Ascending aorta (tissue), 2 donors: Measurements from ENCODE around the gene DUS1L. TPM values are rescaled to one million over a fixed set of nuclear protein-coding genes. Genes with fewer than 3 reads are reported as not detected.

Experiments
- DNase-seq, 2 donors: peaks; one replicate each; pipeline ENCODE4 v3.0.0-alpha.2; 2019; ENCODE audit warnings: low spot score in 2 of 2
- H3K27ac ChIP-seq, 2 donors: fragments of 200-600 bp; sonication (generic); one replicate each; pipeline ENCODE4 v1.5.1; 2016 to 2017; ENCODE audit warnings: mild to moderate bottlenecking in 1 of 2
- H3K27me3 ChIP-seq: fragments of 200-600 bp; sonication (generic); one replicate; pipeline ENCODE4 v1.5.1; 2017
- H3K36me3 ChIP-seq, 2 donors: fragments of 200-600 bp; sonication (generic); one replicate each; pipeline ENCODE4 v1.5.1; 2016
- H3K4me1 ChIP-seq, 2 donors: fragments of 200-600 bp; sonication (generic); one replicate each; pipeline ENCODE4 v1.5.1; 2016 to 2017; ENCODE audit warnings: mild to moderate bottlenecking in 1 of 2
- H3K4me3 ChIP-seq, 2 donors: fragments of 200-600 bp; sonication (generic); one replicate each; pipeline ENCODE4 v1.5.1; 2016 to 2017; ENCODE audit warnings: mild to moderate bottlenecking in 1 of 2
- H3K9me3 ChIP-seq, 2 donors: fragments of 200-600 bp; sonication (generic); one replicate each; pipeline ENCODE4 v1.5.1; 2016
- intact Hi-C: fragments of 100-400 bp; cut with DNase I; formaldehyde crosslinking; loops from one replicate; pipeline ENCODE4 v1.15.1; 2023
- total RNA-seq: library from RNA; depleted of rRNA; stranded (reverse); fragments of >200 nt; gene quantifications from one replicate; pipeline ENCODE4 v1.1.0, GENCODE V29; 2016
- TF ChIP-seq, protein P1 (sequence below), 3 experiments: fragments of 200-600 bp in 2 of 3; fragments of 450-650 bp in 1 of 3; sonication (generic) in 2 of 3; IDR thresholded peaks; one replicate each; pipeline ENCODE4 v1.5.1; 2016 to 2019; ENCODE audit warnings: antibody characterized with exemption in 3 of 3, mild to moderate bottlenecking in 1 of 3, moderate library complexity in 1 of 3

Gene DUS1L
- total RNA-seq, 1 donor from 2014 or later, result 111 TPM

DNA sequence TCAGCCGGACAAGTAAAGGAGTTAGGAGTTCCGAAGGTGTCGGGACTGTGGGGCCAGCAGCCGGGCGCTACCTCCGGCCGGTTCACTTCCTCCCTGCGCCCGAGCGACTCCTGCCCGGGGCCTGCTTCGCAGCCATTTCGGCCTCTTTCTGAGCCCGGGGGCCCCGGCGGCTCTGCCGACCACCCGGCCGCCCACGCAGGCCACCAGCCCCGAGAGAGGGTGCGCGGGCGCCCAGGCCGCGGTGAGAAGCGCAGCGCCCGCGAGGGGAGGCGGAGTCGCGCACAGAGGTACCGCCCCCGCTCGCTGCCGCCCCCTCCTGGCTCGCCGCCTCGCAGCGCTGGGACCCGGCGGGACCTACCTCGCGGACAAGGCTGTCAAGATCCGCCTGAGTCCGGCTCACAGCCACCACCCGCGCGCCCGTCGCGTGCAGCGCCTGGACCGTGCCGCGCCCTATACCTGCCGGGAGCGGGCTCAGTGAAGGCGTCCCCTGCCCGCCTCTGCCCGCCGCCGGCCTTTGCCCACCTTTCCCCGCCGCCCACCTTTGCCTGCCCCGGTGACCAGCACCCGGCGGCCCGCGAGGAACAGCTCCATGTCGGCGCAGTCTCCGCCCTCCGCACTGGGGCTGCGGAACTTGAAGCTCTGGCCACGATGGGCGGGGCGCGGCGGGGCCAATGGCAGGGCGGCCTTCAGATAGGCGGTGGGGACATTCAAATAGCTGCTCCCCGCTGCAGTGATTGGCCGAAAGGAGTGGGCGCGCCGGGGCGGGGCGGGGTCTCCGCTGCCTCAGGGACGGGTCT lies 28.3 kb downstream of the DUS1L start, which contains the start of gene DCXR:
DCXR (minus strand) TSS at position 606 of the 797 bp plus-strand sequence; CDS start at position 591, 15 bp downstream.
- Histone ChIP-seq H3K27ac (peak within 1 kb of the TSS; percentile 83 to 93), H3K36me3 (no peaks in the 10 kb centered on the region), H3K9me3 (no peaks in the 10 kb centered on the region), H3K4me1 (peaks cover 12 to 16% of the 10 kb centered on the region in 2 donors), H3K27me3 (peaks cover 3% of the 10 kb centered on the region), H3K4me3 (peak within 1 kb of the TSS; percentile 72 to 75)
- TF ChIP-seq, protein P1, sequence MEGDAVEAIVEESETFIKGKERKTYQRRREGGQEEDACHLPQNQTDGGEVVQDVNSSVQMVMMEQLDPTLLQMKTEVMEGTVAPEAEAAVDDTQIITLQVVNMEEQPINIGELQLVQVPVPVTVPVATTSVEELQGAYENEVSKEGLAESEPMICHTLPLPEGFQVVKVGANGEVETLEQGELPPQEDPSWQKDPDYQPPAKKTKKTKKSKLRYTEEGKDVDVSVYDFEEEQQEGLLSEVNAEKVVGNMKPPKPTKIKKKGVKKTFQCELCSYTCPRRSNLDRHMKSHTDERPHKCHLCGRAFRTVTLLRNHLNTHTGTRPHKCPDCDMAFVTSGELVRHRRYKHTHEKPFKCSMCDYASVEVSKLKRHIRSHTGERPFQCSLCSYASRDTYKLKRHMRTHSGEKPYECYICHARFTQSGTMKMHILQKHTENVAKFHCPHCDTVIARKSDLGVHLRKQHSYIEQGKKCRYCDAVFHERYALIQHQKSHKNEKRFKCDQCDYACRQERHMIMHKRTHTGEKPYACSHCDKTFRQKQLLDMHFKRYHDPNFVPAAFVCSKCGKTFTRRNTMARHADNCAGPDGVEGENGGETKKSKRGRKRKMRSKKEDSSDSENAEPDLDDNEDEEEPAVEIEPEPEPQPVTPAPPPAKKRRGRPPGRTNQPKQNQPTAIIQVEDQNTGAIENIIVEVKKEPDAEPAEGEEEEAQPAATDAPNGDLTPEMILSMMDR (IDR thresholded peaks at IDR 0.05), result peak; percentile 71 to 83 (median 73)
- intact Hi-C loops, result loop anchor here (1.0 kb wide), 2 partner anchors 14 to 61 kb away; partner anchors contain the start of genes FASN and LRRC45
- peak; percentile 93 to 99 for DNase-seq

- DNase-seq, result no peak
- H3K36me3 ChIP-seq, result no peaks in the 10 kb centered on the region
- TF ChIP-seq, protein P1 (IDR thresholded peaks at IDR 0.05), result no peak
- peaks cover 8% of the 10 kb centered on the region for H3K27me3 ChIP-seq
- H3K27ac ChIP-seq, result peak overlapping the region; percentile 83 to 93
- H3K9me3 ChIP-seq, result no peaks in the 10 kb centered on the region
- peaks cover 15 to 20% of the 10 kb centered on the region in 2 donors for H3K4me1 ChIP-seq
- intact Hi-C loops, result loop anchor here (1.0 kb wide), 2 partner anchors 13 to 62 kb away; partner anchors contain the start of genes FASN and LRRC45
- H3K4me3 ChIP-seq, result peak overlapping the region; percentile 72 to 75
Measured at GRCh38 chr17:82036634-82037091, 28.9 kb downstream of the DUS1L start.

DNA sequence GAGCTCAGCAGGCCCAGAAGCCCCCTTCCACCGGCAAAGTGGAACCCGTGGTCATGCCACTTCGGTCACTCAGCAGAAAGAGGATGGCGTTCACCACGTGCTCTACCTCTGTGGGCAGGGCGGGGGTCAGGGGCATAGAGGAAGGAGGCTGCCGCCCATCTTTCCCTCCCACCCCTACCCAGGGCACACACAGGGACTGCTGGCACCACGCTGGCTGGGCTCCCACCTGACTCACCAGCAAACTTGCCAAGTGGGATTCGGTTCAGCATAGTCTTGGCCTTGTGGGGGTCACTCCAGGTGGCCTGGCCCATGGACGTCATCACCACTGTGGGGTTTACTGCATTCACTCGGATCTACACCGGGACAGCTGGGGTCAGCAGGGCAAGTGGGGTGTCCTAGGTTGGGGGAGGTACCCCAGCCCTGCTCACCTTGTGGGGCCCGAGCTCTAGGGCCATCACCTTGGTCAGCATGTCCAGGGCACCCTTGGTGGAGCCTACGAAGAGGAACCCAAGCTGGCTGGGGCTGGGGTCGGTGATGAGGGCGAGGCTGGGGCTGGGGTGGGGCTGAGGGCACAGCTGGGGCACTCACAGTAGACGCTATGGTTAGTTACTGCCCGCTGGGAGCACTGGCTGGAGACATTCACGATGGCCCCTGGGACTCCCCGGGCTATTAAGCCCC lies 29.5 kb downstream of the DUS1L start:
- H3K36me3 ChIP-seq, result no peaks in the 10 kb centered on the region
- H3K27me3 ChIP-seq, result peaks cover 8% of the 10 kb centered on the region
- H3K4me1 ChIP-seq, result peaks cover 15 to 22% of the 10 kb centered on the region in 2 donors
- TF ChIP-seq, protein P1 (IDR thresholded peaks at IDR 0.05), result no peak
- H3K4me3 ChIP-seq, result peak overlapping the region; percentile 72 to 75
- no peaks in the 10 kb centered on the region for H3K9me3 ChIP-seq
- no peak for DNase-seq
- intact Hi-C loops, result no loop called here
- peak overlapping the region; percentile 83 to 93 for H3K27ac ChIP-seq

DNA sequence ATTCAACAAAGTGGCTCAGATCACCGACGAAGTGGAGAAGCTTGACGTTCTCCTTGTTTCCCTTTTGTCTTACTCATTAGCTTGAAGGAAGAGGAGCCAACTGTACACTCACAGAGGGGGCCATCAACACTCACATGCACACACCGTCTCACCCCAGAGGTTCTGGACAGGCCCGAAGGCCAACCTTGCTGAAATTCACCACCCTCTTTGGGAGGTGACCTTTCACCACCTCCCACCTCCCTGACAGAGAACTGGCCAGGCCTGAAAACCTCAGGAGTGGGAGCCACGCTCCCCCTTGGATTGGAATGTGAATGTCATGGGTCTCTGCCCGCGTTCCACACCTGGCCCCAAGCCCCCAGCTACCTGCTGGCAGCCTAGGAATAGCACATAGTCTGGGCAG lies 30.1 kb downstream of the DUS1L start:
- H3K27ac ChIP-seq, result no peak overlapping the region
- H3K27me3 ChIP-seq, result peaks cover 8% of the 10 kb centered on the region
- intact Hi-C loops, result no loop called here
- H3K4me3 ChIP-seq, result no peak overlapping the region
- H3K36me3 ChIP-seq, result no peaks in the 10 kb centered on the region
- no peak for DNase-seq
- H3K4me1 ChIP-seq, result peaks cover 17 to 28% of the 10 kb centered on the region in 2 donors
- TF ChIP-seq, protein P1 (IDR thresholded peaks at IDR 0.05), result no peak
- no peaks in the 10 kb centered on the region for H3K9me3 ChIP-seq

DNA sequence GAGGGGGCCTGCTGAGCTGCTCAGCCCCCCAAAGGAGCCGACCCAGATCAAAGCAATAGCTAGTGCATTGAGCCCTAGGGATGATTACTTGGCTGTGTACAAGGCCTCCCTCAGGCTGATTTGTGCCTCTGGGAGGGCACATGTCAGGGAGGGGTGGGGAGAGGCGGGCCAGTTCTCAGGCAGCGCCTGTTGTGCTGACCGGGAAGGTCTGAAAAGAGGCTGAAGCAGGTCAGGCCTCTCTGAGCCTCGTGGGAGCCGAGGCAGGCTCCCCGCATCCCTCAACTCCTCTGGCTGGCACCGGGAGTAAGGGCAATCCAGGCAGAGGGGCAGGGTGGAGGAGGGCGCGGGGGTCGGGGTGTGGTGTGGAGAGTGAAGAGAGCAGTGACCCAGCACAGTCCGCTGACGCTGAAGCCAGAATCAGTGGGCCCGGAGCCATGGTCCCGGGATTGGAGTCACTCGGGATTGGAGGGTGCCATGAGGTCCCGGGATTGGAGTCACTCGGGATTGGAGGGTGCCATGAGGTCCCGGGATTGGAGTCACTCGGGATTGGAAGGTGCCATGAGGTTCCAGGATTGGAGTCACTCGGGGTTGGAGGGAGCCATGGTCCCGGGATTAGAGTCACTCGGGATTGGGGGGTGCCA lies 31.1 kb downstream of the DUS1L start:
- Histone ChIP-seq H3K4me3 (no peak overlapping the region), H3K27ac (no peak overlapping the region), H3K9me3 (no peaks in the 10 kb centered on the region), H3K36me3 (no peaks in the 10 kb centered on the region), H3K4me1 (peaks cover 21 to 34% of the 10 kb centered on the region in 2 donors), H3K27me3 (peaks cover 8% of the 10 kb centered on the region)
- TF ChIP-seq, protein P1 (IDR thresholded peaks at IDR 0.05), result no peak
- no peak for DNase-seq
- intact Hi-C loops, result no loop called here
